ENCODE data around the gene MYH9.
"Not testable (repeated sequence)": the region's sequence is repeated elsewhere in the genome, so short reads cannot be mapped to it uniquely, and the experiment has no call there.

MYH9 gene

DNA sequence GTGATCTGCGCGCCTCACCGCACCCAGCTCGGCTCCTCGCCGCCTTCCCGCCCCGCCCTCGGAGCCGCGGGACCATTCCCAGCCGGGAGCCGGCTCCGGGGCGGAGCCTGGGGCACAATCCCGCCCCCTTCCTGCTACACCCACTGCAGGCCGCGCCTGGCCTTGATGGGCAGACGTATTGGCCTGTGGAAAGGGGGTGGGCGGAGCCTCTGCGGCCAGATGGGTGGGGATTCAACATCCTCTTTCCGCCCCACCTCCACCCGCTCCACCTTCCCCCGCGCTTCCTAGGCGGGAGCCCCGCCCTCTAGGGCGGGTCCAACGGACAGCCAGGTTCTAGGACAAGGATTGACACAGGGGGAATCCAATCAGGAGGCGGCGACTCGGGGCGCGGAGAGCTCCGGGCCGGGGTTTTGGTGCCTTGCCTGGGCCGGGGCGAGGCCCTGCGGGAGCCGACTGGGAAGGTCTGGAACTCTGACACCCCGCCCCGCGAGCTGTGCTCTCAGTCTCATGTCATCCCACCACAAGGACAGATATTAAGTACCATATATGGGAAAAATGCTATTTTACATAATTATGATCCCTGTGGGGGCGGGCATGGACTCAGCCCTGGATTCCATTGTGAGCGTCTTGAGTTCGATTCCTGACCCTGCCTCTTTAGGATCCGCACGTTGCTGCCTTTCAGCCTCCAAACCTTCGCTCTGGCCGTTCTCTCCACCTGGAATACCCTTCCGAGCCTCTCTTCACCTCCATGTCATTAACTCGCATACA, at the start of gene MYH9:
Gene MYH9 (minus strand): TSS at position 9 of the 768 bp plus-strand sequence. CDS start 38,731 bp downstream, outside the sequence.
- in situ Hi-C loops (cut with MboI; ENCODE audit: low sequenced_read_pairs), result no loop called here

DNA sequence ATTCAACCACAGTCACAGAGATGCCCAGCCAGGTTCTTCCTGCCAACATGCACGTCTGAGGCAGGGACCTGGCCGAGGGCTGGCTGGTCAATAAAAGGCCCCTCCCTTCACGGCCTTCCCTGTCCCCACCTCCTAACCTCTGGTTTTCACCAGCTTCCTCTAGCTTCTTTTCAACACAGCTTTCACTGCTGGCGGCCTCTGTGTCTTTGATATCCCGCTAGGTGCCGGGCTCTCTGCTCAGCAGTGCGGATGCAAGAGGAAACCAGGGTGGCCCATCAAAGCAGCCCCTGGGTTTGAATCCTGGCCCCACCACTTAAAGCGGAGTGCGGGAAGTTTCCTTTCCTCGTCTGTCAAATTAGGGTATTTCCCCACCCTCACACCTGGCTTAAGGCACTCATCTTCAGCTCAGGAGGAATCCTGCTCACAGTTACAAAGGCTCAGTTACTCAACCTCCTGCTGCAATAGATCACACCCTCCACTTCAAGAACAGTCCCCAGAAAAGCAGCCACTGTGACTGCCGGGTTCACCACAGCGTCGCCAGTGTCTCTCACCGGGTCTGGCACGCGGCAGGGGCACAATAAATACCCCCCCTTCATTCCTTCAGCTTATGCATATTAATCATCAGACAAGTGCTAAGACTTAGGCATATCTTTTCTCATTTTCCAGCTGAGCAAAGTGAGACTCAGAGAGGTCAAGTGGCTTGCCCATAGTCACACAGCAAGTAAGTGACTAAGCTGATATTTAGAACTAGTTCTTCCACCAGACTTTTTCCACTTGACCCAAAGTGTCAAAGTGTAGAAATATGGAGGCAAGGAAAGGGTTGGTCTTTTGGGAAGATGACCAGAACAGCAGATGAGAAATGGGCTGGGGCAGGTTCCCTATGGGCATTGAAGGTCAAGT, 48.0 kb upstream of the MYH9 start:
- in situ Hi-C loops (cut with MboI; ENCODE audit: low sequenced_read_pairs), result no loop called here

DNA sequence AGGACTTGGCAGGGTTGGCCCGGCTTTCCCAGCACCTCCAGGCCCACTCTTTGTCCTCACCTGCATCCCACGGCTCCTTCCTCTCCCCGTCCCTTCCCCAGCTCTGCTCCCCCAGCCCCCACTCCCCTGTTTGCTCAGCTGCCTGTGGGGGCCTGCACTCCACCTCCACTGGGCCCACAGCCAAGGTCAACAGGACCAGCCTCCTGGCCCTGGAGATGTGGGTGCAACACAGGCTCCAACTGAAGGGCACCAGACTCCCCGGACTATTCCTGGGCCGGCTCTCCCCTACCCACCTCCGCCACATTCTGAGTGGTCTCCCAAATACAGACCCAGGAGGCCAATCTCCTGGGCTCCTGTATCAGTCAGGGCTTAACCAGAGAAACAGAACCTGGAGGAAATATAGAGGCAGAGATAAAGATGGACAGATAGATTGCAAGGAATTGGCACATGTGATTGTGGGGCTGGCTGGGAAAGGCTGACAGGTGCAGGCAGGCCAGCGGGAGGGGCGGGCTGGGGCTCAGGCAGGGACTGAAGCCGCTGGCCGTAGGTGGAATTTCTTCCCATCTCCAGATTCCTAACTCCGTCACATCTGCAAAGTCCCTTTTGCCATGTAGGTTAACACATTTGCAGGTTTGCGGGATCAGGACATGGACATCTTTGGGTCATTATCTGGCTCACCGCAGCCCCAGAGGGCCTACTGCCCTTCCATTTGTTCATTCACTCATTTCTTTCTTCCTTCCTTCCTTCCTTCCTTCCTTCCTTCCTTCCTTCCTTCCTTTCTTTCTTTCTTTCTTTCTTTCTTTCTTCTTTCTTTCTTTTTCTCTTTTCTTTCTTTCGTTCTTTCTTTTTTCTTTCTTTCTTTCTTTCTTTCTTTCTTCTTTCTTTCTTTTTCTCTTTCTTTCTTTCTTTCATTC, 45.8 kb upstream of the MYH9 start:
- in situ Hi-C loops (cut with MboI; ENCODE audit: low sequenced_read_pairs), result no loop called here

DNA sequence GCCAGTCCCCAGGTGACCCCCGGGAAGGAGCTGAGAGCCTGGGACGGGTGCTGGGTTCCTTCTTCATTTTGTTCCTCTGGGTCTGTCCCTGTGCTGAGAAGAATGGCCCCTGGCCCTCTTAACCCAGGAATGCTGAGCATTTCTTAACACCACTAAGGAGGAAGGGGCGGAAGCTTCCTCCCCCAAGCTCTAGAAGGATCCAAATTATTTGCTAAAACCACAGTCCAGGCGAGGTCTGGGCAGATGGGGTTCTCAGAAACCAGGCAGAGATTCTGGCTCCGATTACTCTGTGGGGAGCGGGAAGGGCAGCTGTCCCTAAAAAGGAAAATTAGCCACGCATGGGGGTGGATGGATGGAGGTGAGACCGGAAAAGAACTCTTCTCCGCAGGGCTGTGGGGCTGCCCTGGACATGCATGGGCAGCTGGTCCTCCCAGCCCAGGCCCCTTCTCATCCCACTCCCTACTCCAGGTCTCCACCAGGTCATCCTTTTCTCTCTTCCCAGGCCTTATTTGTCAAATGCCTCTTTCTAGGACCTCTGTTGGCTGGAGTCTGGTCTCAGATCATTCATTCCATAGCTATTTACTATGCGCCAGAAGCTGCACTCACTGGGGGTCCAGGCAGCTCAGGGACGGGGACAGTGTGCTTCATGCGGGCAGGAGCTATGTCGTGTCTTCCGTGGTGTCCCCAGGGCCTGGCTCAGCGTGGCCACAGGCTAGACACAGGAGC, 45.0 kb upstream of the MYH9 start:
- in situ Hi-C loops (cut with MboI; ENCODE audit: low sequenced_read_pairs), result no loop called here

DNA sequence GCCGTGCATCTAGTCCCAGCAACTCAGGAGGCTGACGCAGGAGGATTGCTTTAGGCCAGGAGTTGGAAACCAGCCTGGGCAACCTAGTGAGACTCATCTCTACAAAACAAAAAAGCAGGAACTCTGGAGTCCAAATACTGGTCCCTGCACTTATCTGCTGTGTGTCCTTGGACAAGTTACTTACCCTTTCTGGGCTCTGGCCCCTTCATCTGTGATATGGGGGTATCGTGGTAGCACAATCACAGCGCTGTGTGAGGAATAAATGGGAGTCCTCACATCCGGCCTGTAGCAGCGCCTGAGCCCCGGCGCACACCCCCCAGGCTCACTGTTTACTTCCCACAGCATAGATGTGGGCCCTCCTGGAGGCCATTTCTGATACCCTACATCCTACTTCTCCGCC, 44.2 kb upstream of the MYH9 start:
- in situ Hi-C loops (cut with MboI; ENCODE audit: low sequenced_read_pairs), result no loop called here

DNA sequence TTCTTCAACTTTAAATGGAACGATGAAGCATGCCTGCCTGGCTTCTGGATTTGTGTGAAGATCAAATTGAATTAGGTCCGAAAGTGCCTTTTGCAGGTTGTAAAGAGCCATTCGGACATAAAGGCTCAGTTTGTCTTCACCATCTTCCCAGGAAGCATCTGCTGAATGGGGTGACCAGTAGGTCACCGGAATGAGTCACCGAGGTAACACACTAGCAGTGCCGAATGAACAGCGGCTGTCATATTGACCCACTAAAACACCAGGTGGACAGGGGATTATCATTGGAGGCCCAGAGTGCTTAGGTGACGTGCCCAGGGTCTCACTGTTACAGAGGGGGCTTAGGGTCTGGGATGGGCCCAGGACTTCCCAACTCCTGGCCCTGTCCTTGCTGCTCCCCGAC, 43.1 kb upstream of the MYH9 start:
- in situ Hi-C loops (cut with MboI; ENCODE audit: low sequenced_read_pairs), result no loop called here

DNA sequence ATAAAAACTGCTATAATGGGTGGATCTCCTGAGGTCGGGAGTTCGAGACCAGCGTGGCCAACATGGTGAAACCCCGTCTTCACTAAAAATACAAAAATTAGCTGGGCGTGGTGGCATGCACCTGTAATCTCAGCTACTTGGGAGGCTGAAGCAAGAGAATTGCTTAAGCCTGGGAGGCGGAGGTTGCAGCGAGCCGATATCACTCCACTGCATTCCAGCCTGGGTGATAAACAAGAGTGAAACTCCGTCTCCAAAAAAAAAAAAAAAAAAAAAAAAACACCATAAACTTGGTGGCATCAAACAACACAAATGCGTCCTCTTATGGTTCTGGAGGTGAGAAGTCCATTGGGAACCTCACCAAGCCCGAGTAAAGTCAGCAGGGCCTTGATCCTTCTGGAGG, 40.2 kb upstream of the MYH9 start:
- in situ Hi-C loops (cut with MboI; ENCODE audit: low sequenced_read_pairs), result not testable (repeated sequence)

DNA sequence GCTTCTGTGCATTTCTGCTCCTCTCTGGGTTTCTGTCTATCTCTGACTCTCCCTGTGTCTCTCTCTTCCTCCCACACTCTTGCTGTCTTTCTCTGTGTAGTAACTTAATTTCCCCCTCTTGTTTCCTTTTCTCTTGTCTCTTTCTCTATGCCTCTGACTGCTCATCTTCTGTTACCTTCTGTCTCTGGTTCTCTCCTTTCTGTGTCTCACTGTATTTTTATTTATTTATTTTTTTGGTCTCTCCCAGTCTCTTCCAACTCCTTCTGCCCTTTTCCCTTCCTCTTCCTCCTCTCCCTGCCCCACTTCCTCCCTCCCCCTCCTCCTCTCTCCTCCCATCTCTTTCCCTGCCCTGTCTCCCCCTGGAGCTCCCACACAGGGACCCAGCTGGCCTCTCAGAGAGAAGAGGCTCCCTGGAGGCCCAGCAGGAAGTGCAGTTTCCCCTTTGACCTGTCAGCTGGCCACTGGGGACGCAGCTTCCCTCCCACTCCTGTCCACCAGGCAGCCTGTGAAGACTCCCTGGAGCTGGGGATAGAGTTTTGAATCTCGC, 38.3 kb upstream of the MYH9 start:
- in situ Hi-C loops (cut with MboI; ENCODE audit: low sequenced_read_pairs), result no loop called here

DNA sequence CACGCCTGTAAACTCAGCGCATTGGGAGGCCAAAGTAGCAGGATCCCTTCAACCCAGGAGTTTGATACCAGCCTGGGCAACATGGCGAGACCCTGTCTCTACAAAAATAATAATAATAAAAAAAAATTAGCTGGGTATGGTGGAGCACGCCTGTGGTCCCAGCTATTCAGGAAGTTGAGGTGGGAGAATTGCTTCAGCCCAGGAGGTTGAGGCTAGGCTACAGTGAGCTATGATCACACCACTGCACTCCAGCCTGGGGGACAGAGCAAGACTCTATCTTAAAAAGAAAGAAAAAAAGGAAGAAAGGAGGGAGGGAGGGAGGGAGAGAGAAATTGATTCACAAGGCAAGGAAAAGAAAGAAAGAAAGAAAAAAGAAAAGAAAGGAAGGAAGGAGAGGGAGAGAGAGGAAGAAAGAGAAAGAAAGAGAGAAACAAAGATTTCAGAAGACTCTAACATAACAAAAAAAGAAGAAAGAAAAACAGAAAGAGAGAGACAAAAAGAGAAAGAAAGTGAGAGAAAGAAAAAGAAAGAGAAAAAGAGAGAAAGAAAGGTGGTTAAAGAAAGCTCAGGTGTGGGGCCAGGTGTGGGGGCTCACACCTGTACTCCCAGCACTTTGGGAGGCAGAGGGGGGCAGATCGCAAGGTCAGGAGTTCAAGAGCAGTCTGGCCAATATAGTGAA, 37.3 kb upstream of the MYH9 start:
- in situ Hi-C loops (cut with MboI; ENCODE audit: low sequenced_read_pairs), result no loop called here

DNA sequence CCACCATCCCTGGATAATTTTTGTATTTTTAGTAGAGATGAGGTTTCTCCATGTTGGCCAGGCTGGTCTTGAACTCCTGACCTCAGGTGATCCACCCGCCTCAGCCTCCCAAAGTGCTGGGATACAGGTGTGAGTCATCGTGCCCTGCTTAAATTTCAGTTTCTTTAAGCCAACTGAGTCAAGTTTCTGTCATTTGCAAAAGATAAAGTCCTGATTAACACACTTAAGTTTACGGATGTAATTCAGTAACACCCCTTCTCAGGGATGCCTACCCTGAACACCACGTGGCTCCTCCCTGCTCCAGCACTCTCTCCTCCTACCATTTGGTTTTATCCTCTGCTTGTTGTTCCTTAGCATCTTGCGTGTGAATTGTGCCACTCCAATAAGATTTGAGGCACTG, 36.7 kb upstream of the MYH9 start:
- in situ Hi-C loops (cut with MboI; ENCODE audit: low sequenced_read_pairs), result not testable (repeated sequence)

DNA sequence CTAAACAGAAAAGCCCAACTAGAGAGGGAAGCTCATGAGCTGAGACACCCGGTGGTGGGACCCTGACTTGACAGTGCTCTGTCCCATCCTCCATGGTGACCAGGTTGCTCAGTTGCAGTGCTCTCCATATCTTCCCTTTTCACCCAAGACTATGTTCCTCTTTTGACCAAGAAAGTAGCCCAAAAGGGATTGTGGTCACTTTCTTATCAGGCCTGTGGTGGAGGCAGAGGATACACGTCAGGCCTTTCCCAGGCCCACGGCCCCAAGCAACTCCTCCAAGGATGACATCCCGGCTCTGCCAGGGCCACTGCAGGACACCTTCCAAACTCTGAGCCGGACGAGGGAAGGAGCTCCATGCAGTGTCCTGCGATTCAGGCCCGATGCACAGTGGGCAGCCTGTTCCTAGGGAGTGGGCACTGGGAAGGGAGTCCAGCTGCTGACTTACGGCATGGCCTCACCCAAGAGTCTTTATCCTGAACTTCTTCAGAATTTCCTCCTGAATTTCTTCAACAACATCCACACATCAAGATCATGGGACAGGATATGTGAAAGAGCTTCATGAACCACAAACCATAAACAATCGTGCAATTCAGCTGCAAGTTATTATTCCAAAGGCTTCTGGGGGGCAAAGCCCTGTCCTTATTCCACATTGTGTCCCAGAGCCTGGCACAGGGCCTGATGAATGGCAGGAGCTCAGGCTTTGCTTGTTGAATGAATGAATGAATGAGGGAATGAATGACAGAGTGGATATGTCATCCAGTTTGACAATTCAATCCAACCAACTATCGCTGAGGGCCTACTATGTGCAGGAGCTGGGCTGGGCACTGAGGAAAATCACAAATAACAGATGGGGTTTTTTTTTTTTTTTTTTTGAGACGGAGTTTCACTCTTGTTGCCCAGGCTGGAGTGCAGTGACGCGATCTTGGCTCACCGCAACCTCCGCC, 36.0 kb upstream of the MYH9 start:
- in situ Hi-C loops (cut with MboI; ENCODE audit: low sequenced_read_pairs), result no loop called here

DNA sequence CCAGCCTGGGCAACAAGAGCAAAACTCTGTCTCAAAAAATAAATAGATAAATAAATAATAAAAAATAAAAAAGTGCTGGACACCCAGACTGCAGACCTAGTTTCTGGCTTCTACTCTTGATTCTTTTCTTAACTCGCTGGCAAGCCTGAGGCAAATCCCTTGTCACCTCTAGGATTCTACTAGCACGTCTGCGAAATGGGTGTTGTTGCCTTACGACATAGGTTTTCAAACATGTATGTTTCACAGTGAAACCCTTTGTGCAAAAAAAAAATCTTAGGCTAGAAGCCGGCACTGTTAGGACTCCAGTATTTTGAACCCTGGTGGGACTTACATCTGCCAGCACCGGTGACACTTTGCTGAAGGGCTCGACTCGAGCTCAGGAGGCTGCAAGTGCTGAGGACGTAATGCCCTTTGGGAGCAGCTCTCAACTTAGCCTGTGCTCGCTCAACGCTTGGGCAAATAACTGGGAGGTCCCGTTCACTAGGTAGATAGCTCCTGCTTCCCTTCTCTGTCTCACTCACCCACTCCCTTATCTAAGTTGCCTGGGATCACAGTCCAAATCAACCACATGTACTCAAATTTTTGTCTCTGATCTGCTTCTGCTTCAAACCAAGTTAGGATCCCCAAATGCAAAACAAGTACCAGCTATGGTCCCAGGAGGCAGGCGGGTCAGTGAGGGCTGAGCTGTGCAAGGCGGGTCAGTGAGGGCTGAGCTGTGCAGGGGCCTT, 34.7 kb upstream of the MYH9 start:
- in situ Hi-C loops (cut with MboI; ENCODE audit: low sequenced_read_pairs), result no loop called here

DNA sequence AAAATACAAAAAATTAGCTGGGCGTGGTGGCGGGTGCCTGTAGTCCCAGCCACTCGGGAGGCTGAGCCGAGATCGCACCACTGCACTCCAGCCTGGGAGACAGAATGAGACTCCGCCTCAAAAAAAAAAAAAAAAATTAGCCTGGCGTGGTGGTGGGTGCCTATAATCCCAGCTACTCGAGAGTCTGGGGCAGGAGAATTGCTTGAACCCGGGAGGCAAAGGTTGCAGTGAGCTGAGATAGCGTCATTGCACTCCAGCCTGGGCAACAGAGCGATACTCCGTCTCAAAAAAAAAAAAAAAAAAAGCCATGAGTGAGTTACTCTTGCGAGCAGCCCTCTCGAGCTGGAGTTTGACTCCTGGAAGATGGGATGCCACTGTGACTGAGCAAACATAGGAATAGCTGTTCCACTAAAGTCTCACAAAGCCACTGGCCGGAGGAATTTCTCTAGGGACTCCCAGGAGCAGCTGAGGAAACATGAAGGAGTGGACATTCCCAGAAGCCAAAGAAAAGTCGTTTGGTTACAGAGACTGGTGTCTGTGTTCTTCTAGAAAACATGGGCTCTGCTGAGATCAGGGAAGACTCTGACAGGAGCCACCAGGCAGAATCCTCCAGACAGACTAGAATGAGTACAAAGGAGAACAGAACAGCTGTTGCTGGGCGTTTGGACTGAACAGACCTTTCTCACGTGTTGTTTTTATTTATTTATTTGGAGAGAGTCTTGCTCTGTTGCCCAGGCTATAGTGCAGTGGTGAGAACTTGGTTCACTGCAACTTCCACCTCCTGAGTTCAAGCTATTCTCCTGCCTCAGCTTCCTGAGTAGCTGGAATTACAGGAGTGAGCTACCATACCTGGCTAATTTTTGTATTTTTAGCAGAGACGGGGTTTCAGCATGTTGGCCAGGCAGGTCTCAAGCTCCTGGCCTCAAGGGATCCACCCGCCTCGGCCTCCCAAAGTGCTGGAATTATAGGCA, 32.4 kb upstream of the MYH9 start:
- in situ Hi-C loops (cut with MboI; ENCODE audit: low sequenced_read_pairs), result no loop called here

DNA sequence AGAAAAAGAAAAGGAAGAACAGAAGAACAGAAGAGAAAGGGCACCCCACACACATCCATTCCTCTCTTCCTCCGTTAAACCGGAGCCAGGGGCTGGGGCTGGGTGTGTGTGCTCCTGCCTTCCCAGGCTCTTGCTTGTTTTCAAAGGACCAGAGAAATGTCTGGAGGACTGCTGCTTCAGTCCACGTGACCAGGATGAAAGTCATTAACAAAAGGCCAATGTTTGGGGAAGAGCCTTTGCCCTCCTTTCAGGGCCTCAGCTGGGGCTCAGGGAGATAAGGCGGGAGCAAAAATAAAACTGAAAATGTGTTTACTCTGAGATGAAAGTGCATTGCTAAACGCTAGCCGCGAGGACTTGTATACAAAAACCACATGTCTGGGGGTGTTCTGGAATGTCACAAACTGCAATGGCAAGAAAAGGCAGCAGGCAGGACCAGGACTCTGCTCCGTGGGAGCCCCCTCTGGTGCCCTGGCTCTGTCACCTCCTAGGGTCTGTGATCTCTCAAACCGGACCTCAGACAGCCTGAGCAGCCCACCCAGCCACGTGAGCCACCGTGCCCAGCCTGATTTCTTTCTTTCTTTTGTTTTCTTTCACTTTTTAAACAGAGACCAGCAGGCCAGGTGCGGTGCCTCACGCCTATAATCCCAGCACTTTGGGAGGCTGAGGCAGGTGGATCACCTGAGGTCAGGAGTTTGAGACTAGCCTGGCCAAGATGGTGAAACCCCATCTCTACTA, 31.6 kb upstream of the MYH9 start:
- in situ Hi-C loops (cut with MboI; ENCODE audit: low sequenced_read_pairs), result no loop called here

DNA sequence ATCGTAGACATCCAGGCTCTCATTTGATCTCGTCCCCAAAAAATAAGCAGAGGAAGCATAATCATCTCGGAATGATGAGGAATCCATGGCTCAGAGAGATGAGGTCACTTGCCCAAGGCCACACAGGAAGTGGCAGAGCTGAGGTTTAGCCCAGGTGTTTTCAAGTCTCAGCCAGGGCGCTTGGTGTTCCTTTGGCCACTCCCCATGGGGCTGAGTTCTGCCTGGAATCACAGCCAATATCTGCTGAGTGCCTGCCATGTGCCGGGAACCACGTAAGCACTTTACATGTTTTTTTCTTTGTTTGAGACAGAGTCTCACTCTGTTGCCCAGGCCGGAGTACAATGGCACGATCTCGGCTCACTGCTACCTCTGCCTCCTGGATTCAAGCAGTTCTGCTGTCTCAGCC, 29.5 kb upstream of the MYH9 start:
- in situ Hi-C loops (cut with MboI; ENCODE audit: low sequenced_read_pairs), result no loop called here

All from HL-60/S4 (cell line).